KMS-11 (cell line): Measurements from ENCODE around the gene RIF1.

ENCODE experiments used
- H2AFZ ChIP-seq: fragments of 200-600 bp; sonication (generic); 2 replicates; pipeline ENCODE4 v1.6.1; 2016; ENCODE audit warnings: antibody characterized with exemption, mixed run types, low read depth
- H3K27ac ChIP-seq: fragments of 200-600 bp; sonication (generic); 2 replicates; pipeline ENCODE4 v1.6.1; 2016; ENCODE audit warnings: mild to moderate bottlenecking, mixed run types
- H3K27me3 ChIP-seq: fragments of 200-600 bp; sonication (generic); 2 replicates; pipeline ENCODE4 v1.6.1; 2017; ENCODE audit warnings: mild to moderate bottlenecking, low read depth, mixed run types, moderate library complexity; ENCODE audit not compliant: insufficient read depth
- H3K36me3 ChIP-seq: fragments of 200-600 bp; sonication (generic); 2 replicates; pipeline ENCODE4 v1.6.1; 2017; ENCODE audit warnings: mild to moderate bottlenecking, mixed run types; ENCODE audit not compliant: insufficient read depth
- H3K4me1 ChIP-seq: fragments of 200-600 bp; sonication (generic); 2 replicates; pipeline ENCODE4 v1.6.1; 2016; ENCODE audit warnings: mild to moderate bottlenecking, low read depth, mixed run types; ENCODE audit not compliant: poor library complexity, severe bottlenecking
- H3K4me2 ChIP-seq: fragments of 200-600 bp; sonication (generic); 2 replicates; pipeline ENCODE4 v1.7.0; 2016; ENCODE audit warnings: mild to moderate bottlenecking, mixed run types
- H3K4me3 ChIP-seq: fragments of 200-600 bp; sonication (generic); IDR thresholded peaks from 2 replicates; pipeline ENCODE4 v1.6.1; 2017; ENCODE audit warnings: low read depth, low read length, mixed read lengths; ENCODE audit not compliant: insufficient read depth
- H3K79me2 ChIP-seq: fragments of 200-600 bp; sonication (generic); 2 replicates; pipeline ENCODE4 v1.6.1; 2016; ENCODE audit warnings: low read depth, mixed run types; ENCODE audit not compliant: insufficient read depth
- H3K9ac ChIP-seq: fragments of 200-600 bp; sonication (generic); 2 replicates; pipeline ENCODE4 v1.6.1; 2016; ENCODE audit warnings: mild to moderate bottlenecking, mixed run types
- H4K20me1 ChIP-seq: fragments of 200-600 bp; sonication (generic); 2 replicates; pipeline ENCODE4 v1.6.1; 2016; ENCODE audit warnings: mild to moderate bottlenecking, mixed run types; ENCODE audit not compliant: insufficient read depth
- CTCF ChIP-seq: fragments of 200-600 bp; sonication (generic); conservative IDR thresholded peaks from 2 replicates; pipeline ENCODE4 v1.6.1; 2017; ENCODE audit warnings: low read depth, mild to moderate bottlenecking, antibody characterized with exemption, low read length, moderate library complexity, mixed read lengths

RIF1 gene

GRCh38 chr2:151422917-151423439, 13.3 kb downstream of the RIF1 start:
- Histone ChIP-seq H3K79me2 (peaks cover 88% of the 10 kb centered on the region), H2AFZ (no peak overlapping the region), H3K27me3 (no peaks in the 10 kb centered on the region), H3K4me3 (no peak overlapping the region), H4K20me1 (peaks cover 4% of the 10 kb centered on the region; the same call in 1 of the 2 replicates), H3K4me1 (peaks cover 35% of the 10 kb centered on the region), H3K27ac (peak overlapping the region; percentile 36), H3K36me3 (peaks cover 35% of the 10 kb centered on the region; the same call in 1 of the 2 replicates), H3K4me2 (peak overlapping the region; percentile 30), H3K9ac (no peak overlapping the region)
- no peak for TF ChIP-seq CTCF

DNA sequence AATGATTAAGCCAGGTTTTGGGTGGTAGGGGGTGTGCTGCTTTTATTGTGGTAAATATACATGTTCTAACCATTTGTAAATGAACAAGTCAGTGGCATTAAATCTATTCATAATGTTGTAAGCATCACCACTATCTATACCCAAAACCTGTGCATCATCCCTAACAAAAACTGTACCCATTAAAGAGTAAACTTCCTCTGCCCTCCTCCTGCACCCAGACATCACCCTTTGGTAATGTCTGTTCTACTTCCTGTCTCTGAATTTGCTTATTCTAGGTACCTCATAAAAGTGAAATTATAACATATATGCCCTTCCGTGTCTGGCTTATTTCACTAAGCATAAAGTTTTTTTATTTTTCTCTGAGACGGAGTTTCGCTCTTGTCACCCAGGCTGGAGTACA, 14.1 kb downstream of the RIF1 start:
- Histone ChIP-seq H2AFZ (no peak overlapping the region), H3K4me3 (no peak overlapping the region), H4K20me1 (peaks cover 4% of the 10 kb centered on the region; the same call in 1 of the 2 replicates), H3K27me3 (no peaks in the 10 kb centered on the region), H3K4me1 (peaks cover 35% of the 10 kb centered on the region), H3K9ac (no peak overlapping the region), H3K27ac (peak overlapping the region; percentile 36; the same call in 1 of the 2 replicates), H3K79me2 (peaks cover 88% of the 10 kb centered on the region), H3K4me2 (peak overlapping the region; percentile 30; the same call in 1 of the 2 replicates), H3K36me3 (peaks cover 28% of the 10 kb centered on the region)
- TF ChIP-seq CTCF = no peak

- Histone ChIP-seq H3K27me3 (no peaks in the 10 kb centered on the region), H3K27ac (no peak overlapping the region), H3K79me2 (peaks cover 7% of the 10 kb centered on the region; the same call in 1 of the 2 replicates), H3K4me3 (no peak overlapping the region), H3K9ac (no peak overlapping the region), H4K20me1 (no peaks in the 10 kb centered on the region; the same call in 1 of the 2 replicates), H3K4me2 (no peak overlapping the region), H2AFZ (no peak overlapping the region), H3K4me1 (peaks cover 3% of the 10 kb centered on the region), H3K36me3 (peaks cover 42% of the 10 kb centered on the region)
- TF ChIP-seq CTCF = peak; percentile 89
Observed at GRCh38 chr2:151437630-151438029, 27.9 kb downstream of the RIF1 start.

GRCh38 chr2:151438506-151438905, 28.8 kb downstream of the RIF1 start:
- H3K4me2 ChIP-seq = no peak overlapping the region
- H3K9ac ChIP-seq = no peak overlapping the region
- H3K79me2 ChIP-seq = peaks cover 7% of the 10 kb centered on the region; the same call in 1 of the 2 replicates
- no peak overlapping the region for H2AFZ ChIP-seq
- no peak overlapping the region for H3K27ac ChIP-seq
- peaks cover 44% of the 10 kb centered on the region for H3K36me3 ChIP-seq
- H4K20me1 ChIP-seq = no peaks in the 10 kb centered on the region; the same call in 1 of the 2 replicates
- no peaks in the 10 kb centered on the region for H3K27me3 ChIP-seq
- no peak for TF ChIP-seq CTCF
- H3K4me1 ChIP-seq = peaks cover 3% of the 10 kb centered on the region
- no peak overlapping the region for H3K4me3 ChIP-seq
